Measurements from ENCODE around the gene SIT1.

Gene SIT1

GRCh38 chr9:35691757-35692301 is 41.1 kb upstream of the SIT1 start:
- no peak overlapping the region for H3K27ac ChIP-seq (replicated peaks)
- H3K4me3 ChIP-seq (replicated peaks; ENCODE audit: insufficient read depth, low read length): no peak overlapping the region
- TF ChIP-seq REST (IDR thresholded peaks at IDR 0.05; ENCODE audit: insufficient replicate concordance, low read depth): no peak
- no peak for DNase-seq (ENCODE audit: low read depth in 1 of 2, low spot score in 1 of 2)
- H3K27me3 ChIP-seq (ENCODE audit: insufficient read depth, poor library complexity, severe bottlenecking): no peaks in the 10 kb centered on the region

GRCh38 chr9:35691334-35691650 is 40.6 kb upstream of the SIT1 start:
- H3K27me3 ChIP-seq (ENCODE audit: insufficient read depth, poor library complexity, severe bottlenecking): no peaks in the 10 kb centered on the region
- peak overlapping the region; percentile 67 for H3K4me3 ChIP-seq (replicated peaks; ENCODE audit: insufficient read depth, low read length)
- peak; percentile 16 to 25 for DNase-seq (ENCODE audit: low read depth in 1 of 2, low spot score in 1 of 2)
- H3K27ac ChIP-seq (replicated peaks): peak overlapping the region; percentile 77
- no peak for TF ChIP-seq GABPA (IDR thresholded peaks at IDR 0.05; ENCODE audit: low read depth)
- TF ChIP-seq CTCF (IDR thresholded peaks at IDR 0.05; ENCODE audit: insufficient read depth, low read length): no peak
- TF ChIP-seq POLR2AphosphoS5 (IDR thresholded peaks at IDR 0.05; ENCODE audit: low read depth): no peak
- TF ChIP-seq REST (IDR thresholded peaks at IDR 0.05; ENCODE audit: insufficient replicate concordance, low read depth): no peak
- no peak for TF ChIP-seq SPI1 (IDR thresholded peaks at IDR 0.05; ENCODE audit: borderline replicate concordance, low read depth)

- Histone ChIP-seq H3K27ac (replicated peaks) (peak overlapping the region; percentile 77), H3K27me3 (ENCODE audit: insufficient read depth, poor library complexity, severe bottlenecking) (no peaks in the 10 kb centered on the region), H3K4me3 (replicated peaks; ENCODE audit: insufficient read depth, low read length) (peak overlapping the region; percentile 67)
- peak; percentile 22 to 58 for DNase-seq (ENCODE audit: low read depth in 1 of 2, low spot score in 1 of 2)
- TF ChIP-seq GABPA (IDR thresholded peaks at IDR 0.05; ENCODE audit: low read depth) (no peak), POLR2AphosphoS5 (IDR thresholded peaks at IDR 0.05; ENCODE audit: low read depth) (peak; percentile 21; the same call in 1 of the 2 replicates), SPI1 (IDR thresholded peaks at IDR 0.05; ENCODE audit: borderline replicate concordance, low read depth) (peak; percentile 47; the same call in 1 of the 2 replicates)
Observed at GRCh38 chr9:35690614-35691333, 40.0 kb upstream of the SIT1 start.

GRCh38 chr9:35690294-35690613 is 39.5 kb upstream of the SIT1 start:
- TF ChIP-seq GABPA (IDR thresholded peaks at IDR 0.05; ENCODE audit: low read depth) (no peak), POLR2AphosphoS5 (IDR thresholded peaks at IDR 0.05; ENCODE audit: low read depth) (no peak), SPI1 (IDR thresholded peaks at IDR 0.05; ENCODE audit: borderline replicate concordance, low read depth) (no peak), CTCF (IDR thresholded peaks at IDR 0.05; ENCODE audit: insufficient read depth, low read length) (no peak)
- peak in 1 of 2 experiments; percentile 12 for DNase-seq (ENCODE audit: low read depth in 1 of 2, low spot score in 1 of 2)
- Histone ChIP-seq H3K4me3 (replicated peaks; ENCODE audit: insufficient read depth, low read length) (peak overlapping the region; percentile 67), H3K27ac (replicated peaks) (peak overlapping the region; percentile 77), H3K27me3 (ENCODE audit: insufficient read depth, poor library complexity, severe bottlenecking) (no peaks in the 10 kb centered on the region)
